Panc1 (cell line): ENCODE data around the gene ITGB2. TPM values are rescaled to one million over a fixed set of nuclear protein-coding genes. Genes with fewer than 3 reads are reported as not detected.

ENCODE experiments used
- ATAC-seq: fragments of 200-7000 bp; cut with Tn5 transposase; 2 replicates; pipeline ENCODE4 v1.9.1; 2020; ENCODE audit warnings: mild to moderate bottlenecking, moderate library complexity
- BruUV-seq: library from RNA; stranded (reverse); fragments of 400-500 nt; replicated peaks from 2 replicates; lab custom pipeline; 2021; lab: Mats Ljungman, UMichigan
- CTCF ChIA-PET: fragments of 300-600 bp; sonication (Branson Sonifier 250); formaldehyde crosslinking; loops from one replicate; lab custom pipeline; 2022; ENCODE audit warnings: antibody characterized with exemption; lab: Charles Lee
- POLR2A ChIA-PET: fragments of 300-600 bp; sonication (Branson Sonifier 250); formaldehyde crosslinking; loops from one replicate; lab custom pipeline; 2022; ENCODE audit warnings: antibody characterized with exemption; lab: Charles Lee
- DNase-seq: peaks from one replicate; pipeline ENCODE4 v3.0.0-alpha.2; 2010; ENCODE audit warnings: low read depth, low spot score
- H3K27ac ChIP-seq: 2 replicates; pipeline ENCODE4 v1.5.1; 2011; ENCODE audit warnings: mild to moderate bottlenecking, low read length, inconsistent platforms
- H3K27me3 ChIP-seq: fragments of 200-500 bp; sonication (Bioruptor generic); 2 replicates; pipeline ENCODE4 v1.6.0; 2014; ENCODE audit warnings: low read length, inconsistent platforms; ENCODE audit not compliant: control insufficient read depth, insufficient read depth
- H3K36me3 ChIP-seq: fragments of 200-500 bp; sonication (Bioruptor generic); 2 replicates; pipeline ENCODE4 v1.5.1; 2014; ENCODE audit warnings: inconsistent platforms, mild to moderate bottlenecking, low read length, moderate library complexity; ENCODE audit not compliant: control insufficient read depth, insufficient read depth
- H3K4me1 ChIP-seq: 2 replicates; pipeline ENCODE4 v1.5.1; 2011; ENCODE audit warnings: inconsistent platforms, mild to moderate bottlenecking, low read length, moderate library complexity; ENCODE audit not compliant: control insufficient read depth, insufficient read depth
- H3K4me3 ChIP-seq, 2 experiments: 2 replicates each; pipeline ENCODE4 v1.5.1; 2011 to 2012; ENCODE audit warnings: low read depth in 2 of 2, low read length in 2 of 2, mild to moderate bottlenecking in 2 of 2, inconsistent platforms in 1 of 2, moderate library complexity in 1 of 2
- H3K9me3 ChIP-seq: fragments of 200-500 bp; sonication (Bioruptor generic); 2 replicates; pipeline ENCODE4 v1.5.1; 2014; ENCODE audit warnings: low read depth, mild to moderate bottlenecking, inconsistent platforms, low read length, moderate library complexity; ENCODE audit not compliant: control insufficient read depth, insufficient read depth
- CTCF ChIP-seq: fragments of 450-650 bp; IDR thresholded peaks from 2 replicates; pipeline ENCODE4 v1.5.1; 2017; ENCODE audit warnings: mild to moderate bottlenecking
- POLR2AphosphoS5 ChIP-seq: IDR thresholded peaks from 2 replicates; pipeline ENCODE4 v1.6.1; 2012; ENCODE audit warnings: mild to moderate bottlenecking, low read depth, low read length, moderate library complexity
- SIN3A ChIP-seq: IDR thresholded peaks from 2 replicates; pipeline ENCODE4 v1.6.1; 2012; ENCODE audit warnings: low read depth, mild to moderate bottlenecking, low read length, moderate library complexity, borderline replicate concordance; ENCODE audit not compliant: insufficient read depth
- TCF7L2 ChIP-seq: IDR thresholded peaks from 2 replicates; pipeline ENCODE4 v1.6.1; 2011; ENCODE audit warnings: mild to moderate bottlenecking, low read depth, low read length, inconsistent platforms
- in situ Hi-C: cut with HindIII; loops from 2 replicates; pipeline ENCODE4 v1.10.0; 2016; ENCODE audit warnings: low sequenced_read_pairs, low pct_unique_long_range_greater_than_20kb
- intact Hi-C: fragments of 100-400 bp; cut with micrococcal nuclease; formaldehyde crosslinking; loops from one replicate; pipeline ENCODE4 v1.10.0; 2022; ENCODE audit not compliant: unreplicated experiment
- total RNA-seq: library from RNA; stranded (reverse); gene quantifications from one replicate; pipeline ENCODE4 v1.2.1, GENCODE V29; 2021; ENCODE audit not compliant: unreplicated experiment
- TF ChIP-seq, protein P1 (sequence below), 2 experiments: IDR thresholded peaks; 2 replicates each; pipeline ENCODE4 v1.6.1; 2011 to 2012; ENCODE audit warnings: low read depth in 2 of 2, control low read depth in 1 of 2, low read length in 1 of 2, mild to moderate bottlenecking in 1 of 2, moderate library complexity in 1 of 2; ENCODE audit not compliant: insufficient read depth in 1 of 2

Gene ITGB2
- total RNA-seq, 1 experiment from 2014 or later, result 3.0 TPM

- ChIA-PET POLR2A (no interaction called here), CTCF (no interaction called here)
- Histone ChIP-seq H3K4me3 (no peak overlapping the region), H3K27ac (no peak overlapping the region), H3K36me3 (no peaks in the 10 kb centered on the region), H3K9me3 (no peaks in the 10 kb centered on the region), H3K4me1 (no peaks in the 10 kb centered on the region), H3K27me3 (no peaks in the 10 kb centered on the region)
- DNase-seq (no peak), ATAC-seq (no peak)
- intact Hi-C loops (loop anchor here (5.0 kb wide), 1 partner anchor 42 kb away; no protein-coding TSS in a partner anchor), in situ Hi-C loops (no loop called here)
- TF ChIP-seq, protein P1, sequence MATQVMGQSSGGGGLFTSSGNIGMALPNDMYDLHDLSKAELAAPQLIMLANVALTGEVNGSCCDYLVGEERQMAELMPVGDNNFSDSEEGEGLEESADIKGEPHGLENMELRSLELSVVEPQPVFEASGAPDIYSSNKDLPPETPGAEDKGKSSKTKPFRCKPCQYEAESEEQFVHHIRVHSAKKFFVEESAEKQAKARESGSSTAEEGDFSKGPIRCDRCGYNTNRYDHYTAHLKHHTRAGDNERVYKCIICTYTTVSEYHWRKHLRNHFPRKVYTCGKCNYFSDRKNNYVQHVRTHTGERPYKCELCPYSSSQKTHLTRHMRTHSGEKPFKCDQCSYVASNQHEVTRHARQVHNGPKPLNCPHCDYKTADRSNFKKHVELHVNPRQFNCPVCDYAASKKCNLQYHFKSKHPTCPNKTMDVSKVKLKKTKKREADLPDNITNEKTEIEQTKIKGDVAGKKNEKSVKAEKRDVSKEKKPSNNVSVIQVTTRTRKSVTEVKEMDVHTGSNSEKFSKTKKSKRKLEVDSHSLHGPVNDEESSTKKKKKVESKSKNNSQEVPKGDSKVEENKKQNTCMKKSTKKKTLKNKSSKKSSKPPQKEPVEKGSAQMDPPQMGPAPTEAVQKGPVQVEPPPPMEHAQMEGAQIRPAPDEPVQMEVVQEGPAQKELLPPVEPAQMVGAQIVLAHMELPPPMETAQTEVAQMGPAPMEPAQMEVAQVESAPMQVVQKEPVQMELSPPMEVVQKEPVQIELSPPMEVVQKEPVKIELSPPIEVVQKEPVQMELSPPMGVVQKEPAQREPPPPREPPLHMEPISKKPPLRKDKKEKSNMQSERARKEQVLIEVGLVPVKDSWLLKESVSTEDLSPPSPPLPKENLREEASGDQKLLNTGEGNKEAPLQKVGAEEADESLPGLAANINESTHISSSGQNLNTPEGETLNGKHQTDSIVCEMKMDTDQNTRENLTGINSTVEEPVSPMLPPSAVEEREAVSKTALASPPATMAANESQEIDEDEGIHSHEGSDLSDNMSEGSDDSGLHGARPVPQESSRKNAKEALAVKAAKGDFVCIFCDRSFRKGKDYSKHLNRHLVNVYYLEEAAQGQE (IDR thresholded peaks at IDR 0.05; ENCODE audit: insufficient read depth in 1 of 2, low read depth in 2 of 2, low read length in 1 of 2), result no peak
- TF ChIP-seq POLR2AphosphoS5 (no peak), TCF7L2 (no peak), SIN3A (no peak), CTCF (no peak)
- no TSS peak for BruUV-seq
Measured at GRCh38 chr21:44890338-44890931, 30.3 kb downstream of the ITGB2 start.

GRCh38 chr21:44889625-44890337 is 30.9 kb downstream of the ITGB2 start:
- in situ Hi-C loops (no loop called here), intact Hi-C loops (loop anchor here (5.0 kb wide), 1 partner anchor 43 kb away; no protein-coding TSS in a partner anchor)
- ChIA-PET CTCF (no interaction called here), POLR2A (no interaction called here)
- H3K9me3 ChIP-seq, result no peaks in the 10 kb centered on the region
- ATAC-seq, result no peak
- BruUV-seq, result no TSS peak
- no peak for DNase-seq
- H3K36me3 ChIP-seq, result no peaks in the 10 kb centered on the region
- TF ChIP-seq, protein P1 (IDR thresholded peaks at IDR 0.05; ENCODE audit: insufficient read depth in 1 of 2, low read depth in 2 of 2, low read length in 1 of 2), result no peak
- TF ChIP-seq POLR2AphosphoS5 (no peak), SIN3A (no peak)
- H3K4me1 ChIP-seq, result no peaks in the 10 kb centered on the region
- no peak overlapping the region for H3K27ac ChIP-seq
- no peaks in the 10 kb centered on the region for H3K27me3 ChIP-seq
- H3K4me3 ChIP-seq, result no peak overlapping the region
